ENCODE measurements around the gene NMNAT2. TPM values are rescaled to one million over a fixed set of nuclear protein-coding genes. Genes with fewer than 3 reads are reported as not detected.
A peak's percentile ranks its signal among the peaks of the same experiment; 100 is the strongest.

The NMNAT2 gene
- total and polyA plus RNA-seq, 2 experiments from 2014 or later = 3.6 to 10.0 TPM

- peaks cover 26% of the 10 kb centered on the region for H3K4me1 Mint-ChIP-seq
- no peaks in the 10 kb centered on the region for H3K79me2 ChIP-seq (replicated peaks; ENCODE audit: insufficient read depth)
- H3K4me2 ChIP-seq = 0 out of 2 replicates have a peak overlapping the region, but pooled peaks have one; percentile 15
- H3F3A ChIP-seq (replicated peaks; ENCODE audit: low read depth) = no peaks in the 10 kb centered on the region
- no peaks in the 10 kb centered on the region for H3K36me3 ChIP-seq (ENCODE audit: insufficient read depth)
- H3K4me3 ChIP-seq = no peak overlapping the region
- no peak overlapping the region for H3K27ac ChIP-seq (ENCODE audit: low read depth)
- H3K27ac Mint-ChIP-seq = no peak overlapping the region
- peaks cover 2% of the 10 kb centered on the region for H3K27me3 Mint-ChIP-seq (ENCODE audit: insufficient read depth, low read depth, poor library complexity)
- ATAC-seq = peak; percentile 35; the same call in 2 of the 3 replicates
- H2AFZ ChIP-seq = no peak overlapping the region
- TF ChIP-seq CTCF (conservative IDR thresholded peaks at IDR 0.05; ENCODE audit: low read depth in 2 of 2) (no peak), ZNF462 (CRISPR knock-in tag; IDR thresholded peaks at IDR 0.05) (peak; percentile 23; the same call in 1 of the 2 replicates), ZNF114 (CRISPR knock-in tag; IDR thresholded peaks at IDR 0.05) (no peak)
- no peaks in the 10 kb centered on the region for H4K20me1 ChIP-seq (replicated peaks; ENCODE audit: insufficient read depth)
- no peaks in the 10 kb centered on the region for H3K36me3 Mint-ChIP-seq (ENCODE audit: low read depth)
- peaks cover 22% of the 10 kb centered on the region; the same call in 1 of the 2 replicates for H3K9me2 ChIP-seq (ENCODE audit: insufficient read depth)
- peaks cover 6% of the 10 kb centered on the region; the same call in 1 of the 2 replicates for H3K4me1 ChIP-seq (ENCODE audit: insufficient read depth)
- no peak overlapping the region for H3K4me3 Mint-ChIP-seq
- DNase-seq (ENCODE audit: low spot score) = peak; percentile 24
- no peaks in the 10 kb centered on the region for H3K27me3 ChIP-seq (ENCODE audit: insufficient read depth)
- H3K9me3 Mint-ChIP-seq = no peaks in the 10 kb centered on the region
These were observed 43.4 kb downstream of the NMNAT2 start for GRCh38 chr1:183374825-183375224.
